ENCODE measurements around the gene PANX2.

- no peak for TF ChIP-seq POLR2A (IDR thresholded peaks at IDR 0.05)
- no peak for TF ChIP-seq CTCF (IDR thresholded peaks at IDR 0.05)
- TF ChIP-seq POLR2AphosphoS5 (IDR thresholded peaks at IDR 0.05), result no peak
Observed at GRCh38 chr22:50167689-50168489, 2.6 kb upstream of the PANX2 start.
